Gastroesophageal sphincter (tissue), 4 donors: Measurements from ENCODE around the gene RAPGEF1. TPM values are rescaled to one million over a fixed set of nuclear protein-coding genes. Genes with fewer than 3 reads are reported as not detected.

Experiments used
- ATAC-seq: fragments of 150-250 bp; one replicate; pipeline ENCODE4 v1.9.1; 2016; ENCODE audit warnings: mild to moderate bottlenecking, moderate library complexity
- H3K27ac ChIP-seq, 4 donors: fragments of 200-600 bp; sonication (generic) in 3 of 4; 1 replicate in 3 of 4; 2 replicates in 1 of 4; pipeline ENCODE4 v1.5.1; 2016 to 2019
- H3K27me3 ChIP-seq: fragments of 200-600 bp; sonication (generic); one replicate; pipeline ENCODE4 v1.5.1; 2019
- H3K36me3 ChIP-seq, 2 donors: fragments of 200-600 bp; sonication (generic); one replicate each; pipeline ENCODE4 v1.5.1; 2019; ENCODE audit warnings: control low read depth in 1 of 2
- H3K4me1 ChIP-seq, 3 donors: fragments of 200-600 bp; sonication (generic); 1 replicate in 2 of 3; 2 replicates in 1 of 3; pipeline ENCODE4 v1.5.1; 2016 to 2019; ENCODE audit warnings: control low read depth in 2 of 3
- H3K4me3 ChIP-seq, 2 donors: fragments of 200-600 bp; sonication (generic); one replicate each; pipeline ENCODE4 v1.5.1; 2019; ENCODE audit warnings: mild to moderate bottlenecking in 1 of 2, moderate library complexity in 1 of 2
- H3K9me3 ChIP-seq, 3 donors: fragments of 200-600 bp; sonication (generic); one replicate each; pipeline ENCODE4 v1.5.1; 2017 to 2019; ENCODE audit warnings: control low read depth in 2 of 3
- CTCF ChIP-seq, 4 experiments: fragments of 200-600 bp in 2 of 4; fragments of 450-650 bp in 2 of 4; sonication (generic) in 1 of 4; IDR thresholded peaks; one replicate each; pipeline ENCODE4 v1.5.1; 2017 to 2019; ENCODE audit warnings: antibody characterized with exemption in 4 of 4, mild to moderate bottlenecking in 2 of 4, moderate library complexity in 2 of 4
- EP300 ChIP-seq: sonication (generic); formaldehyde crosslinking; IDR thresholded peaks from one replicate; pipeline ENCODE4 v1.6.1; 2017; ENCODE audit warnings: antibody characterized with exemption, mild to moderate bottlenecking
- POLR2A ChIP-seq, 2 donors: fragments of 450-650 bp; IDR thresholded peaks; one replicate each; pipeline ENCODE4 v1.6.1; 2017; ENCODE audit warnings: antibody characterized with exemption in 2 of 2, mild to moderate bottlenecking in 2 of 2, moderate library complexity in 1 of 2
- POLR2AphosphoS5 ChIP-seq: sonication (generic); formaldehyde crosslinking; IDR thresholded peaks from one replicate; pipeline ENCODE4 v1.6.1; 2017; ENCODE audit warnings: antibody characterized with exemption
- WGBS, 2 donors: methylation state at CpG; one replicate each; pipeline ENCODE4 v1.1.5; 2018; ENCODE audit warnings: low coverage in 1 of 2; 5-methylcytosine and 5-hydroxymethylcytosine counted together
- total RNA-seq, 4 donors: library from RNA; depleted of rRNA; stranded (reverse); fragments of >200 nt; gene quantifications; one replicate each; pipeline ENCODE4 v1.1.0, GENCODE V29; 2016

RAPGEF1 gene
- total RNA-seq, 4 donors from 2014 or later, result 47.5 to 162 (median 77.6) TPM

DNA sequence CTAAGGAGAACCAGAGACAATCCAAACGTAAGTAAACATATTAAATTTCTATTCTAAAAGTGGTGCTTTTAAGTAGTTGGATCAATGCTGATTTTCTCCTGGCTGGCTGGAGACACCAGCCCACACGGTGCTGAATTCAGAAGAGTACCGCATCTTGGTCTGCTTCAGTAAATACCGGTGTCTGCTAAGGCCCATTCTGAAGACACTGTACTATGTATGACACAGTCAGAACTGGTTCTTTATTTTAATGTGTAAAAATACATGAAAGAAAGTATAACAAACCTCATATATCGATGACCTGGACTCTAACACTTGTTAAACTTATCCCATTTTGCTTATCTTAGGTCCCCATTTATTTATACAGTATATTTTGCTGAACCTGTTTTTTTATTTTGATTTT is 32.8 kb downstream of the RAPGEF1 start:
- H3K36me3 ChIP-seq, result no peaks in the 10 kb centered on the region
- 69 to 71% methylated on average over 3 to 5 of the region's 5 CpGs for WGBS, 2 donors
- H3K9me3 ChIP-seq, result no peaks in the 10 kb centered on the region
- TF ChIP-seq POLR2A (IDR thresholded peaks at IDR 0.05) (no peak), CTCF (IDR thresholded peaks at IDR 0.05) (no peak), EP300 (no peak), POLR2AphosphoS5 (no peak)
- H3K27me3 ChIP-seq, result no peaks in the 10 kb centered on the region
- H3K4me3 ChIP-seq, result no peak overlapping the region
- peaks cover 0 to 98% (median 28%) of the 10 kb centered on the region in 3 donors for H3K4me1 ChIP-seq
- H3K27ac ChIP-seq, result peak overlapping the region in 2 of 4 donors; percentile 35 to 85
- ATAC-seq, result no peak

DNA sequence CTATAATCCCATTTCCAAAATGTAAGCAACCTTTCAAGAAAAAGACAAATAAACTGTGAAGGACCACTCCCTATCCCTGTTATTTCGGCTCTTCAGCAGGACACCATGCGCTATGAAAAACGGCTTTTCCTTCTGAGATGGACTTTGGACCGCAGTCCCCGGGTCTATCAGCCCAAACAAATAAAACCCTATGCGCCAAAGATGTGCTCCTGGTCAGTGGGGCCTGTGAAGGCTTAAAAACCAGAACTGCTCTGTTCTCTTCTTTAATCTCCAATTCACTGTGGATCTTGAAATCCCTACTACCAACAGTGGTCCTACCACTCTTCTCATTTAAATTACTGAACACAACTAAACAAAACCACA is 33.3 kb downstream of the RAPGEF1 start:
- H3K4me1 ChIP-seq, result peaks cover 0 to 98% (median 28%) of the 10 kb centered on the region in 3 donors
- no peak for TF ChIP-seq POLR2A (IDR thresholded peaks at IDR 0.05)
- TF ChIP-seq POLR2AphosphoS5, result no peak
- TF ChIP-seq CTCF (IDR thresholded peaks at IDR 0.05), result no peak
- no peak for TF ChIP-seq EP300
- H3K27me3 ChIP-seq, result no peaks in the 10 kb centered on the region
- peak overlapping the region in 2 of 4 donors; percentile 35 to 85 for H3K27ac ChIP-seq
- no peak for ATAC-seq
- no peaks in the 10 kb centered on the region for H3K9me3 ChIP-seq
- 86 to 87% methylated on average over 3 to 6 of the region's 6 CpGs for WGBS, 2 donors
- no peaks in the 10 kb centered on the region for H3K36me3 ChIP-seq
- H3K4me3 ChIP-seq, result no peak overlapping the region

GRCh38 chr9:131704988-131705387 is 34.9 kb downstream of the RAPGEF1 start:
- H3K27me3 ChIP-seq, result no peaks in the 10 kb centered on the region
- TF ChIP-seq CTCF (IDR thresholded peaks at IDR 0.05) (no peak), POLR2AphosphoS5 (no peak), EP300 (no peak), POLR2A (IDR thresholded peaks at IDR 0.05) (no peak)
- no peak for ATAC-seq
- no peaks in the 10 kb centered on the region for H3K9me3 ChIP-seq
- H3K27ac ChIP-seq, result peak overlapping the region in 1 of 4 donors; percentile 85
- peaks cover 0 to 96% (median 26%) of the 10 kb centered on the region in 3 donors for H3K4me1 ChIP-seq
- H3K36me3 ChIP-seq, result no peaks in the 10 kb centered on the region
- no peak overlapping the region for H3K4me3 ChIP-seq
- 69% methylated on average over 4 of the region's 4 CpGs; no CpG with 5 or more reads in 1 of the 2 donors for WGBS, 2 donors

- no peak for ATAC-seq
- Histone ChIP-seq H3K4me3 (no peak overlapping the region), H3K27ac (peak overlapping the region in 1 of 4 donors; percentile 85), H3K4me1 (peaks cover 0 to 96% (median 22%) of the 10 kb centered on the region in 3 donors), H3K27me3 (no peaks in the 10 kb centered on the region), H3K36me3 (no peaks in the 10 kb centered on the region), H3K9me3 (no peaks in the 10 kb centered on the region)
- no peak for TF ChIP-seq EP300
- TF ChIP-seq CTCF (IDR thresholded peaks at IDR 0.05), result no peak
- TF ChIP-seq POLR2AphosphoS5, result no peak
- TF ChIP-seq POLR2A (IDR thresholded peaks at IDR 0.05), result no peak
- WGBS, 2 donors, result 63 to 67% methylated on average over 3 to 5 of the region's 5 CpGs
These were observed 35.5 kb downstream of the RAPGEF1 start for GRCh38 chr9:131704141-131704983.

- Histone ChIP-seq H3K4me1 (peaks cover 0 to 96% (median 20%) of the 10 kb centered on the region in 3 donors), H3K9me3 (no peaks in the 10 kb centered on the region), H3K27me3 (no peaks in the 10 kb centered on the region), H3K27ac (peak overlapping the region in 1 of 4 donors; percentile 85), H3K4me3 (no peak overlapping the region), H3K36me3 (no peaks in the 10 kb centered on the region)
- ATAC-seq, result no peak
- WGBS, 2 donors, result 84 to 90% methylated on average over 2 to 3 of the region's 4 CpGs
- TF ChIP-seq CTCF (IDR thresholded peaks at IDR 0.05) (no peak), POLR2AphosphoS5 (no peak), EP300 (no peak), POLR2A (IDR thresholded peaks at IDR 0.05) (no peak)
These were observed 36.2 kb downstream of the RAPGEF1 start for GRCh38 chr9:131703697-131704096.
